GM12864 (cell line): ENCODE measurements around the gene GDF11.

Experiments used
- DNase-seq: peaks from one replicate; pipeline ENCODE4 v3.0.0-alpha.2; 2011; ENCODE audit warnings: low read depth
- H3K4me3 ChIP-seq: 2 replicates; pipeline ENCODE4 v1.5.1; 2011; ENCODE audit warnings: mild to moderate bottlenecking, low read depth, low read length, control low read depth
- CTCF ChIP-seq: IDR thresholded peaks from 2 replicates; pipeline ENCODE4 v1.5.1; 2011; ENCODE audit warnings: low read depth, mild to moderate bottlenecking, moderate library complexity, low read length, control low read depth, inconsistent platforms; ENCODE audit errors: missing control alignments

GDF11 gene

GRCh38 chr12:55707219-55707671 is 35.7 kb upstream of the GDF11 start:
- TF ChIP-seq CTCF, result no peak
- no peak overlapping the region for H3K4me3 ChIP-seq
- DNase-seq, result no peak

GRCh38 chr12:55707841-55708694 is 34.9 kb upstream of the GDF11 start, which contains the start of gene ITGA7:
Gene ITGA7 (minus strand): TSS chr12:55707904. CDS start chr12:55707682, 222 bp downstream.
- no peak for DNase-seq
- TF ChIP-seq CTCF, result no peak
- H3K4me3 ChIP-seq, result peak within 1 kb of the TSS; percentile 42

- no peak overlapping the region for H3K4me3 ChIP-seq
- no peak for TF ChIP-seq CTCF
- no peak for DNase-seq
Measured at GRCh38 chr12:55708695-55709233, 34.2 kb upstream of the GDF11 start.

GRCh38 chr12:55711786-55712553 is 31.0 kb upstream of the GDF11 start:
- no peak for TF ChIP-seq CTCF
- no peak for DNase-seq
- no peak overlapping the region for H3K4me3 ChIP-seq

- TF ChIP-seq CTCF, result no peak
- DNase-seq, result no peak
- H3K4me3 ChIP-seq, result no peak overlapping the region
Measured at GRCh38 chr12:55712700-55713415, 30.1 kb upstream of the GDF11 start.

GRCh38 chr12:55713721-55714120 is 29.2 kb upstream of the GDF11 start:
- TF ChIP-seq CTCF, result no peak
- no peak for DNase-seq
- no peak overlapping the region for H3K4me3 ChIP-seq
